ENCODE measurements around the gene TOMM20.

DNA sequence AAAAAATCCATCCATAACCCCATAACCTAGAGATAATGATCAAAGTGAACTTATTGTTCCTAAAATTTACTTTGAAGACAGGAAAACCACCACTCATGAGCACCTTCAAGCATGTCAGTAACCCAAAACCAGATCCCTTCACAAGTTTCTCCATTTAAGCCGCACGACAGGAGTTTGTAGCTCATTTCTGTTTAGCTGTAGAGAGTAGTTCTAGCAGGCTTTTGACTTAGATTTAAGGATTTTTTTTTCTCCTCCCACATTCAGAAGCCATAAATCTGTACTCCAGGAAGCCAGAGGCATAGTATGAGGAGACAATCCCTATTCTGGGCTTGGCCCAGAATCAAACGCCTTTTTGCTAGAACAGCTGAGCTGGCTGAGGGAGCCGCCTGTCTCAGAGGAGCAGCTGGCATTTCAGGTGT, 25.6 kb downstream of the TOMM20 start:
- TF ChIP-seq GATA2 (IDR thresholded peaks at IDR 0.05; ENCODE audit: low read depth, low read length) (no peak; the same call in 1 of the 2 replicates), GATA3 (IDR thresholded peaks at IDR 0.05; ENCODE audit: low read depth, low read length) (no peak)

Data from SH-SY5Y (cell line).